GM21528 (cell line): ENCODE data around the gene EXOC8.
"Not testable (repeated sequence)": the region's sequence is repeated elsewhere in the genome, so short reads cannot be mapped to it uniquely, and the experiment has no call there.

Source experiments
- ATAC-seq: cut with Tn5 transposase; IDR thresholded peaks from one replicate; pipeline ENCODE4 v1.9.1; 2021; ENCODE audit warnings: mild to moderate bottlenecking, moderate library complexity; ENCODE audit not compliant: unreplicated experiment, low FRiP score

Gene EXOC8

DNA sequence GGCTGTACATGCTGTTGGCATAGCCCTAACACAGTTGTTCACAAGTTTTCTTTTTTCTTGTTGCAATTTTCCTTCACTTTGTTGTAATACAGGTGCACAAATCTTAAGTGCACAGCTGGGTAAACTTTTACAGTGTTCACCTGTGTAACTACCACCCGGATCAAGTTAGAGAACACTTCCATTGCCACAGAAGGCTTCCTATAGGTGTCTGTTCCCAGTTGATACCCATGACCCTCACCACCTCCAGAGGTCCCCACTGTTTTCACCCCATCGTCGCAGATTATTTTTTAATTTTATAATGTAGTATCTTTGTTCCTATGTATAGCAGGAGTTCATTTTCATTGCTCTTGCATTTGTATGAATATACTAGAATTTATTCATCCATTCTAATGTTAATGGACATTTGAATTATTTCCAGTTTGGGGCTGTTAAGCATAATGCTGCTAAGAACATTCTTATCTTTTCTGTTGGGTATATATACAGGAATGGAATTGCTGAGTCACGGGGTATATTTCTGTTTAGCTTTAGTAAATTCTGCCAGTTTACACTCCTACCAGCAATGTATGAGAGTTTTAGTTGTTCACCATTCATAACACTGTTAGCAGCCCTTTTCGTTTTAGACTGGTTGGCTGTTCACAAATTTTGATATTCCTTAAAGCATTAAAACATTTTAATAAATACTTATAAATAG, 16.8 kb upstream of the EXOC8 start:
- no peak for ATAC-seq

DNA sequence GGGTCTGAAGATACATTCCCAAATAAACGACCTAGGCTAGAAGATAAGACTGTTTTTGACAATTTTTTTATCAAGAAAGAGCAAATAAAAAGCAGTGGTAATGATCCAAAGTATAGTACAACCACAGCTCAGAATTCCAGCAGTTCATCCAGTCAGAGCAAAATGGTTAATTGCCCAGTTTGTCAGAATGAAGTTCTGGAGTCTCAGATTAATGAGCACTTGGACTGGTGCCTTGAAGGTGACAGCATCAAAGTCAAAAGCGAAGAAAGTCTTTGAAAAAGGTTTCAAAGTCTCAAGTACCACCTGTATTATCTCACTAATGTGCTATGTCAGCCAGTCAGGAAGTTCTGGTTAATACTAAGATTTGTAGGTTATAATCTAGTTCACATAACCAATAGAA, 15.4 kb upstream of the EXOC8 start:
- no peak for ATAC-seq

DNA sequence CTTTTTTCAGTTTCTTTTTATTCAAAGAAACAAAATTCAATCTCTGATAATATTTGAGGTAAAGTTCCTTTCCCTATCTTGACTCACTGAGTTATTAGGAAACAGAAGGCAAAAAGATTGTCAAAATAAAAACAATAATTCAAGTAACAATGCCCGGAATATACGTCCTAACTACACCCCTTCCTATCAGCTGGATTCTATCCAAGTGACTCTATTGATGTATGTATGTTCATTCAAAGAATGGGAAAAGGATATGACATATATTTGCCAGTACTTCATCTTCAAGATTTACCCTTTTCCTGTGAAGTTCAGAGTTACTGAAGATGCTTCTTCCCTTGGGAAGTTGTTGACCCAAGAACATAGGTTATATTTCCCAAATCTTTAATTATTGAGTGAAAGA, 14.2 kb upstream of the EXOC8 start:
- no peak for ATAC-seq

DNA sequence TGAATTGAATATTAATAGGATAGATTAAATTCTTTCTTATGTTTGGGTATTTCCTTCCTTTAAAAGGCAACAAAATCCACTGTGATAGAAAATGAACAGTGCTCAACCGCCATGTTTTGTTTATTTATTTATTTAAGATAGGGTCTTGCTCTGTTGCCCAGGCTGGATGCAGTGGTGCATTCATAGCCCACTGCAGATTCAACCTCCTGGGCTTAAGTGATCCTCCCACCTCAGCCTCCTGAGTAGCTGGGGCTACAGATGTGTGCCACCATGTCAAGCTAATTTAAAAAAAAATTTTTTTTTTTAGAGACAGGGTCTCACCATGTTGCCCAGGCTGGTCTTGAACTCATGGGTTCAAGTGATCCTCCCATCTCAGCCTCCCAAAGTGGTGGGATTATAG, 11.2 kb upstream of the EXOC8 start:
- ATAC-seq: not testable (repeated sequence)

DNA sequence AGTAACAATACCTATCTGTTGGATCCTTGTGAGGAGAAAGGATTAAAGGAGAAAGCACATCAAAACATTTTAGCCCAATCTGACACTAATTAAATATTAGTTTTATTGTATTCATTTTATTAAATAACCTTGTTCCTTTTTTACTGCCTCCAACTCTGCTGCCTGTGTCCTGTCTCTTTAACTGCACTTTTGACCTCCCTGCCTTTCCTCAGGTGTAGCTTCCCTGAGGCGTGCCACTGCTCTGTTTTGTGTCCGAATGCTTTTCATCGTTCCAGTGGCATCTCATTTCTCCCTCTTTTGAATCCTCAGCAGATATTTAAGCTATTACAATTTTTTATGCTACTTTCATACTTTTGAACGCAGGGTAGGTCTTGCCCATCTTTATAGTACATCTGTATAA, 10.8 kb upstream of the EXOC8 start:
- no peak for ATAC-seq

DNA sequence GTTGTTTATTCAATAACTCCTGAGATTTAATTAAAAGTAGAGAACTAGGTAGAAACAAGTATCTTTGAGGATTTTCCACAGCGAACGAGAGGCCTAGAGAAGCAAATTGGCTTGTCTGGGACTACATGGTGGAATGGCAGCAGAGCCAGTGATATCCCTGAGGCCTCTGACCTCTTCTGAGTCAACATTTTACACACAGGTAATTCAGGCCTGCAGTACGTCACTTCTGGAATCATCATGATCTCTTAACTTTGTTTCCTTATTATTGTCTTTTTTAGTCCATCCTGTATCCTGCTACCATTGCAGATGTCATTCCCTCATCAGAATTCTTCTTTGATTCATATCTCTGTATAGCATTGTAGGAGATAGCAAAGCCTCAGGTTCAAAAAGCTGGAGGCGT, 10.3 kb upstream of the EXOC8 start:
- ATAC-seq: no peak

DNA sequence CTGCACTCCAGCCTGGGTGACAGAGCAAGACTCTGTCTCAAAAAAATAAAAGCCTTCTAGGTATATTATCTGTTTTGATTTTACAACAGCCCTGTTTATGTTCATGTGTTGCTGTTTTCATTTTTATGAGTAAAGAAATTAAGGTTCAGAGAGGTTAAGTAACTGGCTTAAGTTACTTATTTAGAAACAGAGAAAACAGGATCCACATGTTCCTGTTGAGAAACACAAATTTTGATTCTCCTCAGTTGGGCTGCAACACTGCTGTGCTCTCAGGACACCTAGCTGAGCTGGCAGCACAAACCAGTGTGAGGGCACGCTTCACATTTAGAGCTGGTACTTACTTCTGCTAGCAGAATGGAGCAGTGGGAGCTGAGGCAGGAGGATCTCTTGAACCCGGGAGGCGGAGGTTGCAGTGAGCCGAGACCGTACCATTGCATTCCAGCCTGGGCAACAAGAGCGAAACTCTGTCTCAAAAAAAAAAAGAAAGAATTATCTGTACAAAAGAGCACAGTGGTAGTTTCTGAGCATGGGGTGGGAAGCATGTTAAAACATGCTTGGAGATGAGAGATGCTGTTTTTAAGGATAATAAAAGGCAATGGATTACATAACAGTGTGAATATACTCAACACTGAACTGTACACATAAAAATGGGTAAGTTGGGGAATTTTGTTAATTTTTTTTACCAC, 2.8 kb upstream of the EXOC8 start:
- no peak for ATAC-seq

DNA sequence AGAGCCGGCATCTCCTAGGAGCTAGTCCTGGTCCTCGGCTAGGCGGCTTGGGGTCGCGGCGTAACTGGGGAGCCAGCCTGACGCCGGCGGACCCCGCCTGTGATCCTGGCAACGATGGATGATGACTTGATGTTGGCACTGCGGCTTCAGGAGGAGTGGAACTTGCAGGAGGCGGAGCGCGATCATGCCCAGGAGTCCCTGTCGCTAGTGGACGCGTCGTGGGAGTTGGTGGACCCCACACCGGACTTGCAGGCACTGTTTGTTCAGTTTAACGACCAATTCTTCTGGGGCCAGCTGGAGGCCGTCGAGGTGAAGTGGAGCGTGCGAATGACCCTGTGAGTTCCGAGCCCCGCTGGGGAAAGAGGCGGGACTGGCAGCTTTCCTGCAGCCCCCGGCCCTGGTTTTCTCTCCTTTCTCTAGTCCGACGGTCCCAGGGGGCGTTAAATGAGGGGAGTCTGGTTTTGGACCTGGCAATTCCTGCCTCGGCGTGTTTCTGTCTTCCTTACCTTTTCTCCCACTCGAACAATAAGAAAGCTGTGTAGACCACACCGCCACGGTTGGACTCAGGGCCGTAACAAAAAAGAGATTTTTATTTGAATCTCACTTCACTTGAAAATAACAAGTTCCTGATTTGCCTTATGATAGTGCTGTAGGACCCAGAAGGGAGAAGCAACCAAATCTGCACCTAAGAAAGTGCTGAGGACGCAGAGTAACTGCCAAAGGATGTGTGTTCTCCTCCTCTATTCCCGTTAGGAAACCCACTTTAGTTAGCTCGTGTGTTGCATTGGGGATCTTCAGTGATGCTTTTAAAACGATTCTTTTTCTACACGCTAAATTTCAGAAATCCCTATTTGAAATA, 847 bp upstream of the EXOC8 start, which contains the start of gene SPRTN:
SPRTN (plus strand) TSS at position 24 of the 859 bp plus-strand sequence; CDS start at position 115, 91 bp downstream.
- ATAC-seq: peak; percentile 16

DNA sequence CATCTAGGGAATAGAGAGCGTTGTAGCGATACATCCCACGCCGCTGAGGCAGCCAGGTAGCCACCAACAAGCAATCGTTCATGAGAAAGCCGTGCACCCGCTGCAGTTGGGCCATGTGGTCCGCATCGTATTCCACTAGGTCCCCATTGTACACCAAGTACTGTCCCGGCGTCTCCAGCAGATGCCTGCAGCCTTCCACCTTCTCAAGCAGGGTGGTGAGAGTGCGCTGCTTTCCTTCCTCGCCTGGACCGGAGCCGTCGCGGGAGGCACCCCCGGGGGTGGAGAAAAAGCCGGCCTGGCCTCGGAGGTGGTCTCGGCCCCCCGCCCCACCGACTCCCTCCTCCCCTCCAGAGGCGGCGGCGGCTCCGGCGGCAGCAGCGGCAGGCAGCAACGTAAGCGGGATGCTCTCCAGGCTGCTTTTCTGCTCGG, 595 bp downstream of the EXOC8 start:
- peak; percentile 5 for ATAC-seq

DNA sequence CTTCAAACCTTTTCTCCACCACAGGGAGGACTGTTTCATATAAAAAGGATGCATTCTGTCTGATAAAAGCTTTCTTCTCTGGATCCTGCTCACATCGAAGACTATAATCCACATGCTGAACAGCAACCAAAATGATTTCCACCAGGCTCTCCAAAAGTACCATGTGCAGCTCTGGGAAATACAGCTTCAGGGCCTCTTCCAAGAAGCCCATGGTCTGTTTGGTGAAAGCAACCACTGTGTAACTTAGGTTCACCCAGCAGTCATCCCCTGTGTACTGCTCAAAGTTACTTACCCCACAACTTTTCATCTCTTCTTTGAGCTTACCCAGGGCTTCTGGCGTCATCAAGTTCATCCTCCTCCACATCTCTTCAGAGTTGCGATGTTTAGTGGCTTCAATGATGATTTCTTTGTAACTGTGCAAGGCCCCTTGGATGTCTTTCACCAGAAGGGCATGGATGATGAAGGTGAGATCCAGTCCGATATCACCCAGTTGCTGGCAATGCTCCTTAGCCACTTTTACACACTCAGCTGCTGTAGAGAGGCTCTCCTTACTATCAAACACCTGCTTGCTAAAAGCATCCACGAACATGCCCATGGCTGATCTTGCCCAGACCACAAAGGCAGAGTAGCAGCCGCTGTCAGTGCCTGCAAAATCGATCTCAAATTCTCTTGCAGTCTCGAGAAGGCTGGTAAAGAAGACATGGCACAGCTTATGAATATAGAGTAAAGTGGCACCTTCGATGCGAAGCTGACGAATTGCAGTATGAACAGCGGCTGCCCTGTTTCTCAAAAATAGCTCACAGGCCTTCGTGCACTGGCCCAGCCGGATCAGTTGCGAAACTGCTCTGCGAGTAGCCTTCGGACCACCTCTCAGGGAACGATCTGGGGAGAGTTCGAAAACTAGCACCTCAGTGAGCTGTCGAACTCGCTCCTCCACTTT, 1.7 kb downstream of the EXOC8 start:
- no peak for ATAC-seq

DNA sequence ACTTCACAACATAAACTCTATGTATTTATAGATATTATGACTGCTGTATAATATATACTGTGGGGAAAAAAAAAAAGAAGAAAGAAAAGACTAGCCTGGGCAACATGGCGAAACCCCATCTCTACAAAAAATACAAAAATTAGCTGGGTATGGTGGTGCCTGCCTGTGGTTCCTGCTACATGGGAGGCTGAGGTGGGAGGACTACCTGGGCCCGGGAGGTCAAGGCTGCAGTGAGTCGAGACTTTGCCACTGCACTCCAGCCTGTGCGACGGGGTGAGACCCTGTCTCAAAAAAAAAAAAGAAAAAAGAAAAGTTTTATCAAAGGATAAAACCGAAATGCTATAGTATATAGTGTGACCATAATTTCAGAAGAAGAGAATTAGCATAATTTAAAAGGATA, 2.7 kb downstream of the EXOC8 start:
- ATAC-seq: no peak

DNA sequence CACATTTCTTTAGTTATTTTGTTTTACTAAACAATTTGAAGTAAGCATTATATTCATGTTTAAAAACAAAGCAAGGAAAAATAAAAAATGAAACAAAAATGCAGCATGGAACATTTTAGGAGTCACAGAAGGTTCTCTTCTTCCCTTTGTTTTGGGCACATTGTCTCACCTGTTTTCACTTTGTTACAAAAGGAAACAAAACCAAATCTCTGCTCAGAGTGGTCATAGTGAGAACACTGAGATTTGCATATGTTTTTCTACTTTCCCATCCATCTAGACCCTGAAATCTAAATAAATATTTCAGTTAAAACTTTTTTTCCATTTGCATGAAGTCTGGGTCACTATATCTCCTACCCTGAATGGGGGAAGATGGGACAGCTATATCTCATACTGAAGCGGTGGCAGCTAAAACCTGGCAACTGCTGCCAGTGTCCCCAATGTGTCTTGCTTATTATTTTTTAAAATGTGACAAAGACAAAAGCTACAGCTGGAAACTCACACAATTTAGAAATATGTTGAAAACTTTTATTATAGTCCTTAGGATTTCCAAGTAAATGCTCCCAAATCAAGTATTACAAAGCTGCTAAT, 3.5 kb downstream of the EXOC8 start:
- ATAC-seq: peak; percentile 24

DNA sequence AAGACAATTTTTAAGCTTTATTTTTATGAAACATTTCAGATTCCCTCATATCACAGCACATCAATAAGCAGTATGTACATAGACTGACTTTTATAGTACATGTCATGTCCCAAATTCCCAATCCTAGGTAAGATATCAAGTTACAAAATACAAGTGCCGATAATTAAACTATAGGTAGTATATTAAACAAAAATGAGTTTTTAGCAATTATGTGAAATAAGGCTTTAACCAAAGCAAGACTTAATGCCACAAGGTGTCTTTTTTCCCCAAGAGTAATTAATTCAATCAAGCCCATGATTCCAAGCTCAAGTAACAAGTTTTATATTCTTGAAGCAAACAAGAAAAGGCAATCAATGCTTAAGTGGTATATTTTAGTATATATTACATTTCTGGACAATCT, 4.9 kb downstream of the EXOC8 start:
- ATAC-seq: no peak

DNA sequence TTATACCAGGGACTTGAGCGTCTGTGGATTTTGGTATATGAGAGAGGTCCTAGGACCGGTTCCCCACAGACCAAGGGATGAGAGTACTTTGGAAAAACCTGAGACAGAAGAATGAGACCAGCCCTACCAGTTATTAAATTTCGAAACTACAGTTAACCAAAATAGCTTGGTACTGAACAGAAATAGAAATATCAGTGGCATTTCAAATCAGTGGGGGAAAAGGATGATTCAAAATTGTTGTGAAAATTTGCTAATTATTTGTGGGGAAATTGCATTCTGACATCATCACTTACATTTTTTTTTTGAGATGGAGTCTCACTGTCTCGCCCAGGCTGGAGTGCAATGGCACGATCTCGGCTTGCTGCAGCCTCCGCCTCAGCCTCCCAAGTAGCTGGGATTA, 8.2 kb downstream of the EXOC8 start:
- ATAC-seq: no peak

DNA sequence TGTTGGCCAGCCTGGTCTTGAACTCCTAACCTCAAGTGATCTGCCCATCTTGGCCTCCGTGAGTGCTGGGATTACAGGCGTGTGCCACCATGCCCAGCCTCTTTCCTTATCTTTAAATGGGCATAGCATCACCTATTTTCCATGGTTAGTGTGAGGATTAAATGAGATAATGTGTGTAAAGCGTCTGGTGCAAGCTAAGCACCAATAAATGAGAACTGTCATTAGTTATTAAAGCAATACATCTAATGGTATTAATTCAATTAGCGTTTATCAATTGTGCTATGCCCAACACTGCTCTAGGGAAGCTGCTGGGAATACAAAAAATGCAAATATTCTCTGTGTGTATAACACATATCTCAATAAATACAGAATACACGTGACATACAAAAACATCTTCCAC, 10.0 kb downstream of the EXOC8 start:
- no peak for ATAC-seq

DNA sequence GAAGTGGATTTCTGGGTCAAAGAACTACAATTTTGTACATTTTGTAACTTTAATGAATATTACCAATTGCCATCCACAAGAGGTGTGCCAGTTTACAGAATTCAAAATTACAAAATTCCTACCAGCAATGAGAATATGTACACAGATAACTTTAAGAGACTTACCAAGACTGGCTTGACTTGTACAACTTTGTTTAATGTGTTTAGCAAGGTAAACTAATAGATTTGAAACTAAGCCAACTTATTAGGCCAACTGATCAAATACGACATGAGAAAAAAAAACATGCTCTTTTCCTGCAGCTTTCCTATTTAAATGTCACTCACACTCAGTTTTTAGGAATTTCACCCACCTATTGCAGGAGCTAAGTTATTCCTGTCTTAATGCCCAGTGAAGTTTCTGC, 11.4 kb downstream of the EXOC8 start:
- no peak for ATAC-seq

DNA sequence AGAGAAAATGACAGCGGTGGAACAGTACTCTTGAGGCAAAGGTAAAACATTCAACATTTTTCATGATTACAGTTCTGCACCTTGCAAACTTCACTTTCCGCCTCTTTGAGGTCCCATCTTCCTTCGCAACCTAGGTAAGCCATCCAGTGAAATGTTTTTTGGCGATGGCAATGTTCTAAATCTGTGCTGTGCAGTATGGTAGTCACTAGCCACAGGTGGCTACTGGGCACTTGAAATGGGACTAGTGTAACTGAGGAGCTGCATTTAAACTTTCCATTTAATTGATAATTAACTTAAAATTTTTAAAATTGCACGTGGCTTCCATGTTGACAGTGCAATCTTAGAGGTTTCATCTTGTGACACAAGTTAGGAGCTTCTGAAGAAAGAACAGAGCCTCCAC, 13.0 kb downstream of the EXOC8 start:
- ATAC-seq: no peak

DNA sequence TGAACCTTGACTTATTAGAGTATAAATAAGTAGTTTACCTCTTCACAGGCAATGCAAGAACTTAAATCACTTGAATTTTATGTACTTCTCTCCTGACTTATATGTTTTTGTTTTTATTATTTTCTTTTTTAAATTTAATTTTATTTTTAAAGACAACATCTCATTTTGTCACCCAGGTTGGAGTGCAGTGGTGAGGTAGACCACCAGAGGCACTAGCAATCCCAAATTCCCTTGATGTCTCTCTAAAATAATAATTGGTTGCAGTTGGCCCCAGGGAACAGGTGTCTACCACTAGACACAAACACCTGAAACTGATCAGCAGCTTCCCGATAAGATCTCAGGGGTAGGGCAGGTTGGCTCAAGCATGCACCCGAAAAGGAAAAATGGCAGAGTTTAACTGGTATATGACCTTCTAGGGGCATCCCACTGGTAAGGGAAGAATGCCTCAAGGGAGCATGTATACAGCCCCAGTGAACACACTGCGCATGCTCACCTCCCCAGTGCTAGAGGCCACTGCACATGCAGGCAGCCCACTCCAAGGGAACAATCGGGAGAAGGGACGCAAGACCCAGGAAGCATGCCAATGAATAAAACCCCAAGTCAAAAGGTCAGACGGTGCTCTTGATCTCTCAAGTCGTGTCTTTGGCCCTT, 14.6 kb downstream of the EXOC8 start:
- ATAC-seq: no peak

DNA sequence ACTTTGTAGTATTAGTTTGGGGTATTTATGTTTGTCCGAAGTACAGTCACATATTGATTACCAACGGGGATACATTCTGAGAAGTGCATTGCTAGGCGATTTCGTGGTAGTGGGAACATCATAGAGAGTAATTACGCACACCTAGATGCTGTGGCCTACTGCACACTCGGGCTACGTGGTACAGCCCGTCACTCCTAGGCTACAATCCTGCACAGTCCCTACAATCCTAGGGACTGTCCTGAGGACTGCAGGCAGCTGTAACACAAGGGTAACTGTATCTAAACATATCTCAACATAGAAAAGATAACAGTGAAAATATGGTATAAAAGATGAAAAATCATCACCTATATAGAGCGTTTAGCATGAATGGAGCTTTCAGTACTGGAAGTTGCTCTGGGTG, 18.6 kb downstream of the EXOC8 start:
- no peak for ATAC-seq
